Loucy (cell line): ENCODE data around the gene OGDH.

ENCODE experiments used
- H2AFZ ChIP-seq: fragments of 200-600 bp; sonication (generic); 2 replicates; pipeline ENCODE4 v1.6.0; 2016; ENCODE audit warnings: antibody characterized with exemption, mild to moderate bottlenecking, low read length, moderate library complexity
- H3F3A ChIP-seq: fragments of 200-600 bp; 2 replicates; pipeline ENCODE4 v1.6.0; 2016; ENCODE audit warnings: antibody characterized with exemption, low read depth, mild to moderate bottlenecking
- H3K27me3 ChIP-seq: fragments of 200-600 bp; sonication (generic); 2 replicates; pipeline ENCODE4 v1.6.1; 2014; ENCODE audit warnings: low read length, mild to moderate bottlenecking; ENCODE audit not compliant: insufficient read depth, poor library complexity, severe bottlenecking
- H3K36me3 ChIP-seq: fragments of 200-600 bp; sonication (generic); 2 replicates; pipeline ENCODE4 v1.6.1; 2016; ENCODE audit warnings: low read length; ENCODE audit not compliant: insufficient read depth
- H3K4me1 ChIP-seq: fragments of 200-600 bp; sonication (generic); 2 replicates; pipeline ENCODE4 v1.5.1; 2014; ENCODE audit warnings: low read length, mild to moderate bottlenecking; ENCODE audit not compliant: insufficient read depth, poor library complexity, severe bottlenecking
- H3K4me2 ChIP-seq: fragments of 200-600 bp; sonication (generic); 2 replicates; pipeline ENCODE4 v1.6.0; 2014; ENCODE audit warnings: antibody characterized with exemption, low read length, low read depth, mild to moderate bottlenecking; ENCODE audit not compliant: poor library complexity, severe bottlenecking
- H3K4me3 ChIP-seq: fragments of 200-600 bp; sonication (generic); 2 replicates; pipeline ENCODE4 v1.5.1; 2014; ENCODE audit warnings: low read length, mild to moderate bottlenecking, mixed read lengths; ENCODE audit not compliant: poor library complexity, severe bottlenecking
- H3K79me2 ChIP-seq: fragments of 200-600 bp; sonication (generic); 2 replicates; pipeline ENCODE4 v1.6.1; 2014; ENCODE audit warnings: low read length; ENCODE audit not compliant: insufficient read depth
- H3K9ac ChIP-seq: fragments of 200-600 bp; sonication (generic); 2 replicates; pipeline ENCODE4 v1.6.0; 2014; ENCODE audit warnings: mild to moderate bottlenecking, low read depth, low read length, moderate library complexity; ENCODE audit not compliant: poor library complexity, severe bottlenecking
- H3K9me2 ChIP-seq: fragments of 200-600 bp; sonication (generic); replicated peaks from 2 replicates; pipeline ENCODE4 v1.6.1; 2016; ENCODE audit warnings: low read depth, low read length, mixed read lengths
- H3K9me3 ChIP-seq: fragments of 200-600 bp; sonication (generic); 2 replicates; pipeline ENCODE4 v1.6.1; 2014; ENCODE audit warnings: mild to moderate bottlenecking, antibody characterized with exemption, low read length, low read depth; ENCODE audit not compliant: insufficient read depth
- H4K20me1 ChIP-seq: fragments of 200-600 bp; sonication (generic); 2 replicates; pipeline ENCODE4 v1.6.0; 2014; ENCODE audit warnings: antibody characterized with exemption, low read length, mild to moderate bottlenecking; ENCODE audit not compliant: insufficient read depth, poor library complexity, severe bottlenecking
- CTCF ChIP-seq: fragments of 200-600 bp; sonication (generic); conservative IDR thresholded peaks from 2 replicates; pipeline ENCODE4 v1.5.1; 2014; ENCODE audit warnings: mild to moderate bottlenecking, antibody characterized with exemption, low read length
- EZH2phosphoT487 ChIP-seq: fragments of 200-600 bp; IDR thresholded peaks from 2 replicates; pipeline ENCODE4 v1.6.1; 2018; ENCODE audit warnings: antibody characterized with exemption, mild to moderate bottlenecking, moderate library complexity, borderline replicate concordance

Gene OGDH

GRCh38 chr7:44580945-44581878 is 25.2 kb upstream of the OGDH start:
- Histone ChIP-seq H3K79me2 (peaks cover 31% of the 10 kb centered on the region), H3K9ac (peak overlapping the region; percentile 97), H3K9me3 (no peaks in the 10 kb centered on the region), H3F3A (no peaks in the 10 kb centered on the region), H3K4me2 (peak overlapping the region; percentile 93), H2AFZ (peak overlapping the region; percentile 80), H3K4me1 (peaks cover 12% of the 10 kb centered on the region), H3K36me3 (peaks cover 14% of the 10 kb centered on the region; the same call in 1 of the 2 replicates), H3K4me3 (peak overlapping the region; percentile 95), H3K27me3 (no peaks in the 10 kb centered on the region), H3K9me2 (no peaks in the 10 kb centered on the region), H4K20me1 (peaks cover 5% of the 10 kb centered on the region)
- no peak for TF ChIP-seq CTCF
- TF ChIP-seq EZH2phosphoT487, result no peak

- Histone ChIP-seq H4K20me1 (peaks cover 3% of the 10 kb centered on the region), H3K4me2 (peak within 1 kb of the TSS; percentile 93), H3K9me3 (no peaks in the 10 kb centered on the region), H3K9me2 (no peaks in the 10 kb centered on the region), H3K79me2 (peaks cover 31% of the 10 kb centered on the region), H2AFZ (peak within 1 kb of the TSS; percentile 80), H3K9ac (peak within 1 kb of the TSS; percentile 97), H3K4me1 (peaks cover 12% of the 10 kb centered on the region), H3K4me3 (peak within 1 kb of the TSS; percentile 95), H3K27me3 (no peaks in the 10 kb centered on the region), H3F3A (no peaks in the 10 kb centered on the region), H3K36me3 (peaks cover 14% of the 10 kb centered on the region; the same call in 1 of the 2 replicates)
- no peak for TF ChIP-seq CTCF
- no peak for TF ChIP-seq EZH2phosphoT487
Measured at GRCh38 chr7:44581879-44582603, 24.4 kb upstream of the OGDH start, which contains the start of gene TMED4. TMED4 (minus strand) TSS chr7:44582231; CDS start chr7:44582206, 25 bp downstream.

GRCh38 chr7:44583146-44583865 is 23.1 kb upstream of the OGDH start:
- Histone ChIP-seq H3K9me3 (no peaks in the 10 kb centered on the region), H3K36me3 (peaks cover 10% of the 10 kb centered on the region; the same call in 1 of the 2 replicates), H3K9me2 (no peaks in the 10 kb centered on the region), H3K9ac (peak overlapping the region; percentile 85), H3K27me3 (no peaks in the 10 kb centered on the region), H3K79me2 (peaks cover 31% of the 10 kb centered on the region), H3K4me1 (peaks cover 12% of the 10 kb centered on the region), H4K20me1 (peaks cover 3% of the 10 kb centered on the region), H3F3A (no peaks in the 10 kb centered on the region), H2AFZ (no peak overlapping the region), H3K4me3 (peak overlapping the region; percentile 95), H3K4me2 (peak overlapping the region; percentile 86)
- TF ChIP-seq EZH2phosphoT487 (no peak), CTCF (no peak)
